Stimulated activated naive B cell treated with anti-CD40 and anti-IgM and Interleukin-4, amounts not matched to agents 10 μg/mL and 1 μg/mL and 100 μg/mL, for 72 hours (primary cell): ENCODE data around the gene GJD3.

Experiments
- ATAC-seq, 2 donors: fragments of 150-1000 bp; cut with Tn5 transposase; replicated peaks; 2 replicates each; pipeline ENCODE4 v1.10.0; 2021; ENCODE audit warnings: moderate library complexity in 1 of 2
- DNase-seq: peaks from one replicate; pipeline ENCODE4 v3.0.0; 2021
- H3K27ac Mint-ChIP-seq: one replicate; pipeline ENCODE4 v1.8.0; 2022; ENCODE audit warnings: mild to moderate bottlenecking, mixed read lengths
- H3K27me3 Mint-ChIP-seq, 2 donors: one replicate each; pipeline ENCODE4 v1.8.0; 2022; ENCODE audit warnings: mixed read lengths in 2 of 2
- H3K36me3 Mint-ChIP-seq, 2 donors: one replicate each; pipeline ENCODE4 v1.8.0; 2022; ENCODE audit warnings: mixed read lengths in 2 of 2, mild to moderate bottlenecking in 1 of 2
- H3K4me1 Mint-ChIP-seq, 2 donors: one replicate each; pipeline ENCODE4 v1.8.0; 2022; ENCODE audit warnings: mixed read lengths in 2 of 2, mild to moderate bottlenecking in 1 of 2
- H3K4me3 Mint-ChIP-seq, 2 donors: one replicate each; pipeline ENCODE4 v1.8.0; 2022; ENCODE audit warnings: mild to moderate bottlenecking in 2 of 2, mixed read lengths in 2 of 2, moderate library complexity in 1 of 2
- H3K9me3 Mint-ChIP-seq, 2 donors: one replicate each; pipeline ENCODE4 v1.8.0; 2022; ENCODE audit warnings: mixed read lengths in 2 of 2, mild to moderate bottlenecking in 1 of 2

Gene GJD3

DNA sequence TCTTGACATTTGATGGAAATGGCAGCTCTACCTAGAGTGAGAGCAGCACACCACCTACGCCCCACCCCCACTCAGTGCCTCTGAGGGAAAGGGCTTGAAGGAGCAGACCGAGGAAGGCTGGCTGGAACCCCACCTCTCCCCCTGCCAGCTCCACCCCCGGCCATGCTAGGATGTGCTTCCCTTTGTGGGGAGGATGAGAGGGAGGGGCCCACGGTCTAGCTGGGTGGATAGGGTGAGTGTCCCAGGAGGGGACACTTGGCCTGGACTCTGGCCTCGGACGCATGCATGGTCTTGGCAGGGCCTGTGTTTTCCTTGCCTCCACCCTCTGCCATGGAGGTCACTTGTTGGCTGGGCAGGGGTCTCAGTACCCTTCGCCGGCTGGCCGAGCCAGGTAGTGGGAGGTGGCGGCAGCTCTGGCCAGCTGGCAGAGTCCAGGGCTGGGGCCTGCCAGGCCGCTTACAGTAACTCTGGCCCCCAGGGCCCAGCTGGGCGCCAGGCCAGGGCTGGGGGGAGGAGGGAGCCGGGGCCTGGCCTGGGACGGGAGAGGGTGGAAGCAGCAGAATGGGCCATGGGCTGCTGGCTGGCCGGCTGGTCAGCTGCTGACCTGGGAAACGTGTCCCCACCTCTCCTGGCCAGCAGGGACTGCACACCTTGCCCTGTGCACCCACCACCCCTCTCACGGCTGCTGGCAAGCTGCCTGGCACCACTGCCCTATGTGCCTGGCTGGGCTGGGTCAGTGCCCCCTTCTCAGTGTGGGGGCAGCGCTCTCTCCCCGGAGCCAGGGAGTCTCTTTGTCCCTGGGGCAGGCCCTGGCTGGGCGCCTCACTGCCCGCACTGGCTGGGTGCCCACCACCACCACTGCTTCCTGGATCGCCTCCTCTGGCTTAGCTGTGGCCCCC is 32.5 kb downstream of the GJD3 start:
- ATAC-seq = no peak
- peaks cover 62 to 85% of the 10 kb centered on the region in 2 donors for H3K4me1 Mint-ChIP-seq
- peak overlapping the region in 1 of 2 donors; percentile 15 for H3K4me3 Mint-ChIP-seq

DNA sequence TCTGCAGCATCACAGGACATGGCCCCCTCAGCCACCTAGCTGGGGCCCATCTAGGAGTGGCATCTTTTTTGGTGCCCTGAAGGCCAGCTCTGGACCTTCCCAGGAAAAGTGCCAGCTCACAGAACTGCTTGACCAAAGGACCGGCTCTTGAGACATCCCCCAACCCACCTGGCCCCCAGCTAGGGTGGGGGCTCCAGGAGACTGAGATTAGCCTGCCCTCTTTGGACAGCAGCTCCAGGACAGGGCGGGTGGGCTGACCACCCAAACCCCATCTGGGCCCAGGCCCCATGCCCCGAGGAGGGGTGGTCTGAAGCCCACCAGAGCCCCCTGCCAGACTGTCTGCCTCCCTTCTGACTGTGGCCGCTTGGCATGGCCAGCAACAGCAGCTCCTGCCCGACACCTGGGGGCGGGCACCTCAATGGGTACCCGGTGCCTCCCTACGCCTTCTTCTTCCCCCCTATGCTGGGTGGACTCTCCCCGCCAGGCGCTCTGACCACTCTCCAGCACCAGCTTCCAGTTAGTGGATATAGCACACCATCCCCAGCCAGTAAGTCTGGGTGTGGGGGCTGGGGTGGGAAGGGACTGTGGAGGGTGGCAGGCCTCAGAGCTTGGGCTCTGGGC is 33.6 kb downstream of the GJD3 start:
- no peaks in the 10 kb centered on the region for H3K27me3 Mint-ChIP-seq
- peak overlapping the region; percentile 39 to 52 for H3K4me3 Mint-ChIP-seq
- no peak for DNase-seq
- no peak for ATAC-seq
- peaks cover 70 to 89% of the 10 kb centered on the region in 2 donors for H3K4me1 Mint-ChIP-seq
- no peaks in the 10 kb centered on the region for H3K9me3 Mint-ChIP-seq
- H3K36me3 Mint-ChIP-seq = peaks cover 29 to 54% of the 10 kb centered on the region in 2 donors
- peak overlapping the region; percentile 74 for H3K27ac Mint-ChIP-seq

More for the DNA sequence above, 32.5 kb downstream of the GJD3 start:
- no peaks in the 10 kb centered on the region for H3K9me3 Mint-ChIP-seq
- H3K27me3 Mint-ChIP-seq = no peaks in the 10 kb centered on the region
- peak overlapping the region; percentile 74 for H3K27ac Mint-ChIP-seq
- no peak for DNase-seq
- peaks cover 28 to 54% of the 10 kb centered on the region in 2 donors for H3K36me3 Mint-ChIP-seq

DNA sequence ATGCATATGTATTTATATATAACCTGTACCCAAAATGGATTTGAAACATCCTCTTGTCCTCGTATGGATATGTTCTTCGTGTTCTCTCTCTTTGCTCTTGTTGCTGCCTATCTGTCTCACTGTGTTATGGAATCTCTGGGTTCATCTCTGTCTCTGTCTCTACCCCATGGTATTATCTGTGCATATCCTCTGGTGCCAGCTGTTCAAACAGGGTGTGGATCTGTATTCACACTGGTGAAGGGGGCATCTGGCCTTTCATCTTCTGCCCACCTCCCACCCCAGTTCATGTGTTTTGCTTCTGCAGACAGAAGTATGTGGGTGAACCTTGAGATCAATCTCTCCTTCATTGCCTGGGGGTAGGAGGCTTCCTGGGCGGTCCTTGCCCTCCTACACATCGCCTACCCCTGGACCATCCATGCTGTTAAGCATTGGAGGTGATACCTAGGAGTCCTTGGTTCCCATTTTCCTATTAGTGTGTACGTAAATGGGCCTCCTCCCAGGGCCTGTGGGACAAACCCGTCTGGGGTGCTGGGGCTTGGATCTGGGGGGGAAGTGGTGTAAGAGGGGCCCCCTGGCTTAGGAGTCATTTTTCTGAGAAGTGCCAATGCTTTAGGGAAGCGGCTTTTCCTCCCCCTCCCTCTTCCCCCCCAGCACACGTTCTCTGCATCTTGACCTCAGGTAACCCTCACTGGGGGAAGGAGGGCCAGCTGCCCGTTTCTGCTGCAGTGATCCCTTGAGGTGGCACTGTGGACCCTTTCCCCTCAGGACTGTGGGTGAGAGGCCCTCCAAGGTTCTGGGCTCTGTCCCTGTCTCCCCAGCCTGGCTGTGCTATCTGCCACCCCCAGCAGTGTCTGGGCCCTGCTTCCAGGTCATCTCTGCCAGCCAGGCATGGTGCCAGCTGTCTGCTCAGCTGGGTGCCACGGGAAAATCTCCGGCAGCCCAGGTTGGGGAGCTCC is 34.4 kb downstream of the GJD3 start:
- H3K4me1 Mint-ChIP-seq = peaks cover 77 to 94% of the 10 kb centered on the region in 2 donors
- peaks cover 29 to 53% of the 10 kb centered on the region in 2 donors for H3K36me3 Mint-ChIP-seq
- no peaks in the 10 kb centered on the region for H3K27me3 Mint-ChIP-seq
- H3K27ac Mint-ChIP-seq = peak overlapping the region; percentile 2
- peak overlapping the region; percentile 10 to 39 for H3K4me3 Mint-ChIP-seq
- no peaks in the 10 kb centered on the region for H3K9me3 Mint-ChIP-seq
- DNase-seq = no peak
- ATAC-seq = peak; percentile 5 to 19

DNA sequence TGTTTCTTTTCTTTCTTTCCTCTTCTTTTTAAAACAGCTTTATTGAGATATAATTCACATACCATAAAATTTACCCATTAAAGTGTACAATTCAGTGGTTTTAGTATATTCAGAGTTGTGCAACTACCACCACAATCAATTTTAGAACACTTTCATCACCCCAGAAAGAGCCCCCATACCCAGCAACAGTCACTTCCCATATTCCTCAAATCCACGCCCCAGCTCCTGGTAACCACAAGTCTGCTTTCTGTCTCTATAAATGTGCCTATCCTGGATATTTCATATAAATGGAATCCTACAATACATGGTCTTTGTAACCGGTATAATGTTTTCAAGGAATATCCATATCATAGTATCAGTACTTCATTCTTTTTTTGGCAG is 36.2 kb downstream of the GJD3 start:
- no peaks in the 10 kb centered on the region for H3K9me3 Mint-ChIP-seq
- H3K4me1 Mint-ChIP-seq = peaks cover 79 to 94% of the 10 kb centered on the region in 2 donors
- ATAC-seq = no peak
- no peak for DNase-seq
- no peaks in the 10 kb centered on the region for H3K27me3 Mint-ChIP-seq
- H3K4me3 Mint-ChIP-seq = no peak overlapping the region
- H3K27ac Mint-ChIP-seq = peak overlapping the region; percentile 48
- peaks cover 22 to 37% of the 10 kb centered on the region in 2 donors for H3K36me3 Mint-ChIP-seq

DNA sequence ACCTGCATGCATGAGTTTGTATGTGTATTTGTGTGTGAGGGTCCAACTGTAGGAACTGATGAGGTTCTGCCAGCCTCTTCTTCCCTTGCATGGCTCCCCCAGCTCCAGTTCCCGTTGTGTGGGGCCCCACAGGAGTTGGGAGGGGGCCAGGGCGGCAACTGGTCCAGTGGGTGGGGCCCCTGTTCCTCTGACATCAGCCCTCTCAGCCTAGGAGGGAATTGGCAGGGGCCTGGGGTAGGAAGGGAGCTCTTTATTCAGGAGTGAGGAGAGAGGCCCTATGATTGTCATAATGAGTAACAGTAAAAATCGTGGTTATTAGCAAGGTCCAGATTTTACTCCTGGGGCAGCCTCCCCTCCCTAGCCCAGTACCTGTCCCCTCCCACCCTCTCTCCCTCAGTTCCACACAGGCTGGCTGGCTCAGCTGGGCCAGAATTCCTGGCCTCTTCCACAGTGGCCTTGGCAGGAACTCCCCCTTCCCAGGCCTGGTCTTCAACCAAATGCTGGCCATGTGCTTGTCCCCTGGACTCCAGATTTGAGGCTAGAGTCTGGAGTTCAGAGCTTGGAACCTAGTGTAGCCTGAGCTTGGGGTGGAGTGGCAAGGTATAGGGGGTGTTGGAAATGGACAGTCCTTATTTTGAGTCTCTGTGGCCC is 36.7 kb downstream of the GJD3 start:
- Mint-ChIP-seq H3K9me3 (no peaks in the 10 kb centered on the region), H3K27me3 (no peaks in the 10 kb centered on the region), H3K4me3 (peak overlapping the region in 1 of 2 donors; percentile 43), H3K27ac (peak overlapping the region; percentile 75), H3K36me3 (peaks cover 18 to 32% of the 10 kb centered on the region in 2 donors), H3K4me1 (peaks cover 84 to 98% of the 10 kb centered on the region in 2 donors)
- no peak for DNase-seq
- no peak for ATAC-seq

DNA sequence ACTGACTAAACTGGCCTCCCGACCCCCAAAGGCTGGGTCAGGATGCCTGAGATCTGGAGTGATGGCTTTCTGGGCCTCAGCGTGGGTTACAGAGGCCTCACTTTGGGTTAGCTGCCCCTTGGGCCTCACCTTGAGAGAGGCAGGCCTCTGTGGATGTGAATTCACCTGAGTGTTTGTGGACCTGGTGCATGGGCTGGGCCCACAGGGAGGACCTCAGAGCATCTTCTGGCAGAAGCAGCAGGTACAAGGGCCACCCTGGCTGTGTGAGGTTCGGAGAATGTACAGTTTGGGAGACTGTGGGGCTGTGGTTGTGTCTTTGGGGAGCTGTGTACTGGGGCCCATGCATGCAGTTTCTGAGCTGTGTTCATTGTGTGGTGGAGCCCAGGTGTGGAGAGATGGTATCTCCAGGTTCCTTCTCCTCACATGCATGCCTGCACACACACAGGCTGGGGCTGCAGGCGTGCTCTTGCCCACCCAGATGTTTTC is 37.2 kb downstream of the GJD3 start:
- H3K27me3 Mint-ChIP-seq = no peaks in the 10 kb centered on the region
- DNase-seq = no peak
- peak overlapping the region; percentile 43 to 77 for H3K4me3 Mint-ChIP-seq
- peak overlapping the region; percentile 75 for H3K27ac Mint-ChIP-seq
- H3K4me1 Mint-ChIP-seq = peaks cover 84 to 98% of the 10 kb centered on the region in 2 donors
- H3K9me3 Mint-ChIP-seq = no peaks in the 10 kb centered on the region
- no peak for ATAC-seq
- H3K36me3 Mint-ChIP-seq = peaks cover 14 to 27% of the 10 kb centered on the region in 2 donors

DNA sequence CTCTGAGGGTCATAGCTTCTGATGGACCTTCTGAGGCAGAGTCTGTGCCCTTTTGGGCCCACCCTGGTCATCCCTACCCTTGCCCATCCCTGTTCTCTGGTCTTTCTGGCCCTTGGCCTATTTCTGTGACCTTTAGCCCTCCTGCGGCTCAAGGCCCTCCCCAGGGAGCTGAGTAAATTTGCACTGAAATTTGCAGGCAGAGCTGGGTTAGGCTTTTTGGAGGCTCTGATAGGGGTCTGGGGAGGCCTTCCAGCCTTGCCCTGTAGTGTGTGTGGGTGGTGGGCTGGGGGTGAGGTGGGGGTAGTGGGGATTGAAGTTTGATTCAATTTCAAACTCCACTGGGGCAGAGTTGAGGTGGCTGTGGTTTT is 37.7 kb downstream of the GJD3 start:
- peaks cover 85 to 98% of the 10 kb centered on the region in 2 donors for H3K4me1 Mint-ChIP-seq
- H3K4me3 Mint-ChIP-seq = peak overlapping the region; percentile 77 to 78
- peak overlapping the region; percentile 100 for H3K27ac Mint-ChIP-seq
- DNase-seq = no peak
- H3K27me3 Mint-ChIP-seq = no peaks in the 10 kb centered on the region
- H3K9me3 Mint-ChIP-seq = no peaks in the 10 kb centered on the region
- peaks cover 14 to 26% of the 10 kb centered on the region in 2 donors for H3K36me3 Mint-ChIP-seq
- no peak for ATAC-seq

DNA sequence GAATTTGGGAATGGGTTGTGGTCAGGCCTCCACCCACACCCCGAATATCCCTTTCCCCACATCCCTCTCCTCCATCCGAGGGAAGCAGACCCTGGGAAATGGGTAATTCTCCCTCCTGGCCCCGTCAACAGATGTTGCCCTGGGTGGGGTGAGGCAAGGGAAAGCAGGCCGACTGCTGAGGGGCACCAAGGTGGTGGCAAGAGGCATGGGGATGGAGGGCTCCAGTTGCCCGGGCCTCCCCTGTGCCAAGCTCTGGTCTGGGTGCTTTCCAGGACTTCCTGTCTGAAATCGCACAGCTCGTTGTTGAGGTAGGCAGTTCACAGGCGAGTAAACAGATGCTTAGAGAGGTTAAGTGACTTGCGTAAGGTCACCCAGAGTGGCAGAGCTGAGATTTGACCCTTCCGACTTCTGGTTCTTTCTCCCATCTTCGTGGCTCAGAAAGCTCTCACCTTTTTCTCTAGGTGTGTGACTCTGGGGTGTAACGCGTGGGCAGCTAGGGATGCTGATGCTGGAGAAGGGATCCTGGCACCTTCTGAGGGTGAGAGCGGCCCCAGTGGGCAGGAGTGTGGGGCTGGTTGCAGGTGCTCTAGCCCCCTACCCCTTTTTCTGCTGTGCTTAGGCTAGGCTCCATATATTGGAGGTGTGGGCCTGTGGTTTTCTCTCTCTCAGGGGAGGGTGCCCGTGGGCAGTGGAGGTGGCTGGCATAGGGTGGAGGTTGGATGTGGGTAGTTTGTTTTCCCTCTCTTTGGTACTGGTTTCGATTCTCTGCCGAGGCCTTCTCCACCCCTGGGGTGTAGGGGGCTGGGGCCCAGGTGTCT is 38.3 kb downstream of the GJD3 start:
- Mint-ChIP-seq H3K9me3 (no peaks in the 10 kb centered on the region), H3K36me3 (peaks cover 10 to 25% of the 10 kb centered on the region in 2 donors), H3K27me3 (no peaks in the 10 kb centered on the region), H3K4me1 (peaks cover 85 to 98% of the 10 kb centered on the region in 2 donors), H3K27ac (peak overlapping the region; percentile 100), H3K4me3 (peak overlapping the region; percentile 74 to 78)
- ATAC-seq (peak; percentile 55 to 57), DNase-seq (peak; percentile 77)

DNA sequence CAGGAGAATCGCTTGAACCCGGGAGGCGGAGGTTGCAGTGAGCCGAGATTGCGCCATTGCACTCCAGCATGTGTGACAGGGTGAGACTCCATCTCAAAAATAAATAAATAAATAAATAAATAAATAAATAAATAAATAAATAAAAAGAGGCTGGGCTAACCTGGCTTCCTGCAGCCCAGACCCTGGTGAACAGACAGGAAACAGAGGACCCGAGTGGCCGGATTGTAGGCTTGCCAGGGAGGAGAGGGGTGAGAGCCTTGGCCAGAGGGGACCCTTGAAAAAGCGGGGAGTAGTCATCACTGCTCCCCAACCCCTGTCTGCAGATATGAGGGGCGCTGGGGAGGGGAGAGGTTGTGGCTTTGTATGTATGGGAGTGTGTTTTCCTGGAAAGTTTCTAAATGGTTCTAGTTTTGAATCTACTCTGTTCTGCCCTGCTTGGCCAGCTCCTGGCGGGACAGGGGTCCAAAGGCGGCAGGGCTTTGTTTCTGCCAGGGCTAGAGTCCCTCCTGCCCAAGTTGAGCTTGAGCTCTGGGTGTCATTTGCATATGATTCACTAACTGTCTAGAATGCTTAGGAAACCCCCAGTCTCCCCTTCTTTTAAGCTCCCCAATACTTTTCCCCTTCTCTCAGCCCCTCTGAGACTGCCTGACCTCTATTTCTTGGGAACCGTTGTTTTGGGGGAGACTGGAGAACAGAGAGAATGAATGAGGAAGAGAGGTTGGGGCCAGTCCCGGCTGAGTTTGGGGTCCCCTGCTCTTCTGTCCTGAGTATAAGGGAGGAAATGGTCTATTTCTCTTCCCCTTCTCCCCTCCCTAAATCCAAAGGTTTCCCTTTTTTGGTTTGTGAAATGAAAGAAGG is 39.2 kb downstream of the GJD3 start:
- ATAC-seq = peak in 1 of 2 donors; percentile 7
- H3K36me3 Mint-ChIP-seq = peaks cover 8 to 22% of the 10 kb centered on the region in 2 donors

DNA sequence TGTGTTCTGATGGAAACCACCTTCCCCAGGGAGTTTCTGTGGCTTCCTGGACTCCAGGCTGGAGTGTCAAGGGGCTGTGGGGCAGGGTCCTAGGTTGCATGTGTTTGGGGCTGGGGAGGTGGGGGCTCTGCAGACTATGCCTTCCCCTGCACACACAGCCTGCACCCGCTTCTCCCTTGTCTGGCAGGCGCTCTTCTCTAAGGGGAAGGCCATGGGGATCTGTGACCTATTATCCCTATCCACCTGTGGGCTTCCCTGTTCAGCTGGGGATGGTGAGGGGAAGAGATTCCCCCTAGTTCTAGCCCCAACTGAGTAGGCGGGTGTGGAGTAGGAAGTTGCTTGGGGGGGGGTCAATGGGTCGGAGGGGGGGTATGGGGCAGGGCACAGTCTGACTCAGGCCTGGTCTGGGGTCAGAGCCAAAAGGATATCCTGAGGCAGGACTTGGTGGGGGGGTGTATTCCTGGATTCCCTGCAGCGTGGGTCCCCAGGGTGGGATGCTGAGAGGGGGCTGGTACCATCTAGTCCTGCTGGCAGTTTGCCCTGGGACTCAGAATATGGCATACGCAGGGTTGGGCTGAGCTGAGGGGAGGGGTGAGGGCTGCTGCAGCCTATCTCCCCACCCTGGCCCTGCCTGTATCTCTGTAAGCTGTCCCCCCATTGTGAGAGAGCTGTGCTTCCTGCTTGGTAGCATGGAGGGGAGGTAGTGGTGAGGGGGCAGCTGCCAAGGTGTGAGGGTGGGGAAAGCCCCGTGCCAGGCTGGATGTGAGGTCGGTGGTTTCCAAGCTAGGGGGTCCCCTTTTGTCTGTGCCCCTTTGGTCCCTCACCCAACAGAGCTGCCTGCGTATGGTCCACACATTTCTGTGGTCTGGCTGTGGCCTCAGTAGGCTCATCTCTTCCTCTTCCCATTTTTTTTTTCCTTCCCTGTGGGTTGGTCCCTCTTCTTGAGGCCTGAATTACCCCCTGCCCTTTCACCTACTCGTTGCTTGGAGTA is 40.9 kb downstream of the GJD3 start:
- H3K36me3 Mint-ChIP-seq = peaks cover 8 to 25% of the 10 kb centered on the region in 2 donors
- H3K27ac Mint-ChIP-seq = peak overlapping the region; percentile 100
- peak; percentile 45 to 49 for ATAC-seq
- H3K27me3 Mint-ChIP-seq = no peaks in the 10 kb centered on the region
- peak; percentile 86 for DNase-seq
- no peaks in the 10 kb centered on the region for H3K9me3 Mint-ChIP-seq
- peak overlapping the region; percentile 85 to 90 for H3K4me3 Mint-ChIP-seq
- H3K4me1 Mint-ChIP-seq = peaks cover 85 to 100% of the 10 kb centered on the region in 2 donors

More for the DNA sequence above, 39.2 kb downstream of the GJD3 start:
- Mint-ChIP-seq H3K9me3 (no peaks in the 10 kb centered on the region), H3K4me1 (peaks cover 86 to 98% of the 10 kb centered on the region in 2 donors), H3K27ac (peak overlapping the region; percentile 100), H3K27me3 (no peaks in the 10 kb centered on the region), H3K4me3 (peak overlapping the region; percentile 78 to 85)
- DNase-seq = peak; percentile 29
